ENCODE data around the gene ERN2. TPM values are rescaled to one million over a fixed set of nuclear protein-coding genes. Genes with fewer than 3 reads are reported as not detected.

ERN2 gene
- total and polyA plus RNA-seq, 2 of the 13 experiments (the other 11 are each of a cell fraction or from before 2014, with no cell fraction given), result 2.2 to 3.5 TPM

DNA sequence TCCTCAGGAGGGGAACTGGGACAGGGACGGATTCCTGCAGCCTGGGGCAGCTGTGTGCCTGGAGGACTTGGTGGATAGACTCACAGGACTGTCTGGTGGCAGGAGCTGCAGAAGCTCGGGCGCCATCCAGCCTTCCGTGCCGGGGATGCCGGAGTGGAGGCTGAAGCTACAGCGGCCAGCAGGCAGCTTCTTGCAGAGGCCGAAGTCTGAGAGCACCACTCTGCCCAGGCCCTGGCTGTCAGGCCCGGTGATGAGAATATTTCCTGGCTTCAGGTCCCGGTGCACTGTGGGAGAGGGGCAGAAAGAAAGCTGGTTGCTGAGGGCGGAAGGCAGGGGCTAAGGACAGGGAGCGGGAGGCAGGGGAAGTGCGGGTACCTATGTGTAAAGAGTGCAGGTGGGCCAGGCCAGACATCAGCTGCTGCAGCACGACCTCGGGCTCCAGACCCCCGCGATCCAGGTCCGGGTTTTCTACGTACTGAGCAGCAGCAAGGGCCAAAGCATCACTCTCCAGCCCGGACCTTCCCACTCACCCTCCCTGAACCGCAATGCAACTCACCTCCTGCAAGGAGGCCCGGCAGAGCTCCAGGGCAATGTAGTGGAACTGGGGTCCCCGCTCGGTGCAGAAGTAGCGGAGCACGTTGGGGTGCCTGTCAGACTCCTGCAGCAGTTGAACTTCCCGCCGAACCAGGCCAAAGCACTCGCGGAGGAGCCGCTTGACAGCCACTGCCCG lies 18.2 kb downstream of the ERN2 start (continued):
- TF ChIP-seq IKZF5 (CRISPR knock-in tag; IDR thresholded peaks at IDR 0.05), result no peak
- TF ChIP-seq ARNT2 (CRISPR knock-in tag; IDR thresholded peaks at IDR 0.05; ENCODE audit: low read depth), result 0 out of 2 replicates have a peak, but pooled peaks have one; percentile 57
- no peak; the same call in 1 of the 2 replicates for TF ChIP-seq NR2F2 (IDR thresholded peaks at IDR 0.05; ENCODE audit: borderline replicate concordance, low read depth)
- no peak for TF ChIP-seq SRY (CRISPR knock-in tag; IDR thresholded peaks at IDR 0.05)
- 0 out of 2 replicates have a peak, but pooled peaks have one; percentile 3 for TF ChIP-seq ZFYVE20 (CRISPR knock-in tag; IDR thresholded peaks at IDR 0.05; ENCODE audit: borderline replicate concordance, low read depth)
- no peak for TF ChIP-seq YEATS2 (CRISPR knock-in tag; IDR thresholded peaks at IDR 0.05; ENCODE audit: borderline replicate concordance)
- peak; percentile 73 for TF ChIP-seq ZFY (CRISPR knock-in tag; IDR thresholded peaks at IDR 0.05)
- peak; percentile 83 for TF ChIP-seq ZFP91 (CRISPR knock-in tag; IDR thresholded peaks at IDR 0.05; ENCODE audit: borderline replicate concordance)
- no peak for TF ChIP-seq XBP1 (CRISPR knock-in tag; IDR thresholded peaks at IDR 0.05)
- TF ChIP-seq ZNF512B (CRISPR knock-in tag; IDR thresholded peaks at IDR 0.05; ENCODE audit: borderline replicate concordance), result no peak
- no peak for TF ChIP-seq SRSF1 (optimal IDR thresholded peaks at IDR 0.05; ENCODE audit: low read depth, low read length)
- peak; percentile 51; the same call in 1 of the 2 replicates for TF ChIP-seq FOXO1 (CRISPR knock-in tag; IDR thresholded peaks at IDR 0.05)
- no peak for TF ChIP-seq GATAD1 (CRISPR knock-in tag; IDR thresholded peaks at IDR 0.05)
- TF ChIP-seq ZFP36L1 (CRISPR knock-in tag; IDR thresholded peaks at IDR 0.05), result no peak
- TF ChIP-seq, protein P1, sequence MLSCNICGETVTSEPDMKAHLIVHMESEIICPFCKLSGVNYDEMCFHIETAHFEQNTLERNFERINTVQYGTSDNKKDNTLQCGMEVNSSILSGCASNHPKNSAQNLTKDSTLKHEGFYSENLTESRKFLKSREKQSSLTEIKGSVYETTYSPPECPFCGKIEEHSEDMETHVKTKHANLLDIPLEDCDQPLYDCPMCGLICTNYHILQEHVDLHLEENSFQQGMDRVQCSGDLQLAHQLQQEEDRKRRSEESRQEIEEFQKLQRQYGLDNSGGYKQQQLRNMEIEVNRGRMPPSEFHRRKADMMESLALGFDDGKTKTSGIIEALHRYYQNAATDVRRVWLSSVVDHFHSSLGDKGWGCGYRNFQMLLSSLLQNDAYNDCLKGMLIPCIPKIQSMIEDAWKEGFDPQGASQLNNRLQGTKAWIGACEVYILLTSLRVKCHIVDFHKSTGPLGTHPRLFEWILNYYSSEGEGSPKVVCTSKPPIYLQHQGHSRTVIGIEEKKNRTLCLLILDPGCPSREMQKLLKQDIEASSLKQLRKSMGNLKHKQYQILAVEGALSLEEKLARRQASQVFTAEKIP (CRISPR knock-in tag; IDR thresholded peaks at IDR 0.05; ENCODE audit: borderline replicate concordance), result no peak
- TF ChIP-seq RARG (CRISPR knock-in tag; IDR thresholded peaks at IDR 0.05; ENCODE audit: low read depth), result no peak
- no peak for TF ChIP-seq MAZ (IDR thresholded peaks at IDR 0.05; ENCODE audit: borderline replicate concordance, low read depth, low read length)
- no peak; the same call in 1 of the 2 replicates for TF ChIP-seq MAZ (CRISPR knock-in tag; IDR thresholded peaks at IDR 0.05; ENCODE audit: low read depth)
- TF ChIP-seq RAD21 (CRISPR knock-in tag; IDR thresholded peaks at IDR 0.05), result no peak; the same call in 1 of the 2 replicates
- no peak for TF ChIP-seq ZNF674 (CRISPR knock-in tag; IDR thresholded peaks at IDR 0.05; ENCODE audit: low read depth)
- no peak for TF ChIP-seq BRD4 (CRISPR knock-in tag; IDR thresholded peaks at IDR 0.05)
- TF ChIP-seq HHEX (CRISPR knock-in tag; IDR thresholded peaks at IDR 0.05), result 0 out of 2 replicates have a peak, but pooled peaks have one; percentile 12
- no peak for TF ChIP-seq NR2F1 (CRISPR knock-in tag; IDR thresholded peaks at IDR 0.05)

Measured in HepG2 (cell line).